ENCODE measurements around the gene KLHL29. TPM values are rescaled to one million over a fixed set of nuclear protein-coding genes. Genes with fewer than 3 reads are reported as not detected.

KLHL29 gene
- total and polyA plus RNA-seq, 4 donors, result 0.29 to 2.3 (median 0.68) TPM

GRCh38 chr2:23695214-23695889 is 310.4 kb downstream of the KLHL29 start (continued):
- TF ChIP-seq CTCF (IDR thresholded peaks at IDR 0.05; ENCODE audit: low read depth, low read length, missing input control) (no peak), ATF3 (IDR thresholded peaks at IDR 0.05) (no peak), NR2F2 (IDR thresholded peaks at IDR 0.05) (no peak), HNF4G (IDR thresholded peaks at IDR 0.05) (no peak), MAX (IDR thresholded peaks at IDR 0.05) (no peak)

- no peaks in the 10 kb centered on the region for H3K27me3 ChIP-seq (ENCODE audit: control insufficient read depth in 4 of 4, insufficient read depth in 4 of 4, low read length in 3 of 4)
- H3K36me3 ChIP-seq (ENCODE audit: control insufficient read depth in 4 of 4, insufficient read depth in 3 of 4, low read depth in 1 of 4, low read length in 3 of 4), result peaks cover 0 to 4% (median 0%) of the 10 kb centered on the region in 4 donors
- 96% methylated on average over 32 of the region's 32 CpGs for WGBS
- DNase-seq (ENCODE audit: low spot score), result no peak
- TF ChIP-seq NR2F2 (IDR thresholded peaks at IDR 0.05) (no peak), REST (IDR thresholded peaks at IDR 0.05) (no peak), RAD21 (IDR thresholded peaks at IDR 0.05) (no peak), FOXA1 (IDR thresholded peaks at IDR 0.05) (no peak), FOXA2 (IDR thresholded peaks at IDR 0.05) (no peak), YY1 (IDR thresholded peaks at IDR 0.05) (no peak), RXRA (IDR thresholded peaks at IDR 0.05) (no peak), SP1 (IDR thresholded peaks at IDR 0.05) (no peak), HNF4A (conservative IDR thresholded peaks at IDR 0.05) (no peak)
- H3K27ac ChIP-seq (ENCODE audit: low read depth in 1 of 2, low read length in 2 of 2), result no peak overlapping the region
- peaks cover 0 to 1% (median 0%) of the 10 kb centered on the region in 4 donors for H3K4me1 ChIP-seq (ENCODE audit: control insufficient read depth in 4 of 4, insufficient read depth in 4 of 4, low read length in 3 of 4)
- H3K9me3 ChIP-seq (ENCODE audit: control insufficient read depth in 4 of 4, low read length in 3 of 4), result no peaks in the 10 kb centered on the region
- H3K9ac ChIP-seq (ENCODE audit: low read depth in 1 of 2, low read length in 2 of 2), result no peak overlapping the region
- H3K4me3 ChIP-seq (ENCODE audit: low read depth in 1 of 3, low read length in 3 of 3), result no peak overlapping the region
Observed at GRCh38 chr2:23695890-23696751, 311.1 kb downstream of the KLHL29 start.

- WGBS, result 95% methylated on average over 5 of the region's 5 CpGs
- Histone ChIP-seq H3K4me1 (ENCODE audit: control insufficient read depth in 4 of 4, insufficient read depth in 4 of 4, low read length in 3 of 4) (no peaks in the 10 kb centered on the region), H3K9ac (ENCODE audit: low read depth in 1 of 2, low read length in 2 of 2) (no peak overlapping the region), H3K36me3 (ENCODE audit: control insufficient read depth in 4 of 4, insufficient read depth in 3 of 4, low read depth in 1 of 4, low read length in 3 of 4) (peaks cover 0 to 4% (median 0%) of the 10 kb centered on the region in 4 donors), H3K4me3 (ENCODE audit: low read depth in 1 of 3, low read length in 3 of 3) (no peak overlapping the region), H3K27me3 (ENCODE audit: control insufficient read depth in 4 of 4, insufficient read depth in 4 of 4, low read length in 3 of 4) (no peaks in the 10 kb centered on the region), H3K9me3 (ENCODE audit: control insufficient read depth in 4 of 4, low read length in 3 of 4) (no peaks in the 10 kb centered on the region), H3K27ac (ENCODE audit: low read depth in 1 of 2, low read length in 2 of 2) (no peak overlapping the region)
- DNase-seq (ENCODE audit: low spot score), result no peak
- TF ChIP-seq RXRA (IDR thresholded peaks at IDR 0.05) (no peak), FOXA2 (IDR thresholded peaks at IDR 0.05) (no peak), HNF4G (IDR thresholded peaks at IDR 0.05) (no peak), ATF3 (IDR thresholded peaks at IDR 0.05) (no peak), HNF4A (conservative IDR thresholded peaks at IDR 0.05) (no peak), JUND (IDR thresholded peaks at IDR 0.05) (no peak), NR2F2 (IDR thresholded peaks at IDR 0.05) (no peak), ZBTB33 (IDR thresholded peaks at IDR 0.05) (no peak), SP1 (IDR thresholded peaks at IDR 0.05) (no peak), REST (IDR thresholded peaks at IDR 0.05) (no peak), TAF1 (conservative IDR thresholded peaks at IDR 0.05) (no peak)
Observed at GRCh38 chr2:23696752-23697045, 311.7 kb downstream of the KLHL29 start.

All from liver (tissue), 9 donors.